K562 (cell line): ENCODE results near the gene TNFAIP1. TPM values are rescaled to one million over a fixed set of nuclear protein-coding genes. Genes with fewer than 3 reads are reported as not detected.

ENCODE experiments used
- CEBPZ ChIP-seq: fragments of 150-350 bp; IDR thresholded peaks from 2 replicates; pipeline ENCODE4 v1.6.1; 2014; ENCODE audit warnings: low read depth, mild to moderate bottlenecking, low read length, borderline replicate concordance
- E2F6 ChIP-seq, 2 experiments: IDR thresholded peaks; 2 replicates each; pipeline ENCODE4 v1.6.1; 2011; ENCODE audit warnings: borderline replicate concordance in 1 of 2, control low read depth in 1 of 2, low read depth in 1 of 2, low read length in 1 of 2, mild to moderate bottlenecking in 1 of 2, mixed read lengths in 1 of 2, moderate library complexity in 1 of 2; ENCODE audit not compliant: insufficient read depth in 1 of 2, insufficient read length in 1 of 2, poor library complexity in 1 of 2, severe bottlenecking in 1 of 2; ENCODE audit errors: extremely low read depth in 1 of 2
- ELF4 ChIP-seq: fragments of 450-650 bp; formaldehyde crosslinking; IDR thresholded peaks from 2 replicates; pipeline ENCODE4 v1.4.0; 2022; ENCODE audit warnings: missing genetic modification characterization
- ESRRA ChIP-seq: fragments of 450-650 bp; IDR thresholded peaks from 2 replicates; pipeline ENCODE4 v1.6.1; 2014; ENCODE audit warnings: low read depth, mild to moderate bottlenecking, moderate library complexity, borderline replicate concordance
- HDAC1 ChIP-seq, 2 experiments: fragments of 450-650 bp; IDR thresholded peaks; 2 replicates each; pipeline ENCODE4 v1.6.1; 2016 to 2017; ENCODE audit warnings: inconsistent platforms in 1 of 2, mild to moderate bottlenecking in 1 of 2, moderate library complexity in 1 of 2
- HES1 ChIP-seq: fragments of 450-650 bp; IDR thresholded peaks from 2 replicates; pipeline ENCODE4 v1.6.1; 2016; ENCODE audit warnings: low read depth, mild to moderate bottlenecking, moderate library complexity
- HMG20A ChIP-seq: fragments of 450-650 bp; formaldehyde crosslinking; conservative IDR thresholded peaks from 2 replicates; pipeline ENCODE4 v1.4.0; 2020; ENCODE audit warnings: mild to moderate bottlenecking, mixed read lengths
- MAZ ChIP-seq, 2 experiments: fragments of 450-650 bp in 1 of 2; sonication (generic) in 1 of 2; formaldehyde crosslinking; IDR thresholded peaks in 1 of 2; conservative IDR thresholded peaks in 1 of 2; 2 replicates each; pipeline versions ENCODE4 v1.4.0 to v1.5.0; 2020; ENCODE audit warnings: mild to moderate bottlenecking in 1 of 2, missing genetic modification reagents in 1 of 2
- NCOR1 ChIP-seq: fragments of 450-650 bp; IDR thresholded peaks from 2 replicates; pipeline ENCODE4 v1.6.1; 2016; ENCODE audit warnings: mild to moderate bottlenecking, moderate library complexity
- NFRKB ChIP-seq: fragments of 450-650 bp; IDR thresholded peaks from 2 replicates; pipeline ENCODE4 v1.6.1; 2016; ENCODE audit warnings: low read depth
- POLR2G ChIP-seq: fragments of 200-400 bp; formaldehyde crosslinking; IDR thresholded peaks from 2 replicates; pipeline ENCODE4 v1.6.1; 2017; ENCODE audit warnings: low read depth, mild to moderate bottlenecking, antibody characterized with exemption, low read length, moderate library complexity
- SMAD3 ChIP-seq: fragments of 450-650 bp; formaldehyde crosslinking; conservative IDR thresholded peaks from 2 replicates; pipeline ENCODE4 v1.4.0; 2020; ENCODE audit warnings: mild to moderate bottlenecking
- SMC3 ChIP-seq: conservative IDR thresholded peaks from 2 replicates; pipeline ENCODE4 v1.6.1; 2011; ENCODE audit warnings: low read depth, low read length, improper control_type of control experiment; ENCODE audit not compliant: insufficient read depth
- TEAD2 ChIP-seq: fragments of 450-650 bp; IDR thresholded peaks from 2 replicates; pipeline ENCODE4 v1.6.1; 2016; ENCODE audit warnings: missing genetic modification characterization, control low read depth, missing compliant biosample characterization
- ZNF224 ChIP-seq: sonication (generic); formaldehyde crosslinking; IDR thresholded peaks from 2 replicates; pipeline ENCODE4 v1.8.0; 2022; ENCODE audit warnings: mild to moderate bottlenecking, missing genetic modification reagents
- ZNF76 ChIP-seq: fragments of 250-450 bp; sonication (Bioruptor Pico); IDR thresholded peaks from 2 replicates; pipeline ENCODE4 v1.4.0; 2020; ENCODE audit warnings: mild to moderate bottlenecking, moderate library complexity, borderline replicate concordance
- polyA plus RNA-seq, 8 experiments: library from polyadenylated mRNA; depleted of rRNA in 4 of 8; stranded (reverse) in 5 of 8; unstranded in 3 of 8; fragments of >200 nt; fragmentation: Nextera tagmentation in 2 of 8; fragmentation: Illumina TruSeq in 1 of 8; extraction: Ambion mirVana in 2 of 8; extraction: Trizol in 1 of 8; gene quantifications; 2 replicates each; pipeline versions ENCODE4 v1.2.1 to v1.2.3, GENCODE V29; 2011 to 2014; ENCODE audit warnings: inconsistent platforms in 1 of 8, missing spikeins in 1 of 8
- total RNA-seq, 7 experiments: library from RNA; depleted of rRNA in 6 of 7; stranded (reverse); fragments of >200 nt in 6 of 7; fragmentation: Illumina TruSeq in 2 of 7; extraction: Trizol in 2 of 7; gene quantifications; 2 replicates each; pipeline versions ENCODE4 v1.2.1 to v1.2.3, GENCODE V29; 2011 to 2021; ENCODE audit warnings: low replicate concordance in 1 of 7
- TF ChIP-seq, protein P1 (sequence below): fragments of 450-650 bp; formaldehyde crosslinking; conservative IDR thresholded peaks from 2 replicates; pipeline ENCODE4 v1.4.0; 2022; ENCODE audit warnings: mild to moderate bottlenecking, missing genetic modification characterization
- TF ChIP-seq, protein P2 (sequence below): fragments of 250-450 bp; sonication (Bioruptor Pico); IDR thresholded peaks from 2 replicates; pipeline ENCODE4 v1.8.0; 2022; ENCODE audit warnings: moderate library complexity, mild to moderate bottlenecking, inconsistent platforms

TNFAIP1 gene
- total and polyA plus RNA-seq, 9 of the 15 experiments (the other 6 are each of a cell fraction or from before 2014, with no cell fraction given) = 2.1 to 20.1 (median 8.2) TPM

DNA sequence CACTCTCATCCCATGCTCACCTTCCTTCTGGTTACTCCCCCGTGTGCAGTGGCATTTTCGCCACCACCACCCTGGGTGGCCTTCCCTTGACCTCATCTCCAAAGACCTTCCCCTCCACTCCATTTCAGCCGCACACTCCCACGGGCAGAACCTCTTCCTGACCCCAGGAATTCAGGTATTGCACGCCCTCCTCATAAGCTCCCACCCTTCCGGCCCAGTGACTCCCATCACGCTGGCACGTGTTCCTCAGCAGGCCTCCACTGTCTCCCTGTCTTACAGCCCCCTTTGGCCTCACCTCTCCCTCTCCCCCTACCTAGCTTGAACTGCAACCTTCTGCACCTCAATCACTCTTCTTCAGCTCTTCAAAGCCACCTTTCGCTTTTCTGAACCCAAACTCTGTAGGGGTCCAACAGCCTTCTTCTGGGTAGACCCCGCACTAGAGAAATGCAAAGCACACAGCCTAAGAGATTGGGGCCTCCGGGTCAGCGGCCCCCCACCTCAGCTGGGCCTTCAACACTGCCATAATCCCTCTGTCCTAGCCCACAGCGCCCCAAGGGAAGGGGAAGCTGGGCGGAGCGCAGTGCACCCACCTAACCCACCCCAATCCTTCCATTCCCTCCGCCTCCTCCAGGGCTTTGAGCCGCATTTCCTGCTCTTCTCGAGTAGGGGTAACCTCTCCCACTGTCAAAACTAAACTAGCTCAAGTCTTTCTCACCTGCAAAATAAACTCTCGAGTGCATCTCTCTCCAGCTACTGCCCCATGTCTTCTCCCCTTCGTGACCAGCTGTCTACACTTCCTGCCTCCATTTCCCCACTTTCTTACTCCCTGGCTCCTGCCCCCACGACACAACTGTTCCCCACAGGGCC lies 18.2 kb upstream of the TNFAIP1 start (continued):
- TF ChIP-seq ZNF76 = no peak
- 0 out of 4 replicates have a peak, but pooled peaks of 1 of the 2 experiments have one; percentile 8 for TF ChIP-seq HDAC1 (IDR thresholded peaks at IDR 0.05)
- TF ChIP-seq ZNF224 (CRISPR knock-in tag) = no peak
- TF ChIP-seq MAZ (CRISPR knock-in tag; conservative IDR thresholded peaks at IDR 0.05 in 1 of 2, IDR thresholded peaks at IDR 0.05 in 1 of 2) = no peak
- TF ChIP-seq, protein P1, sequence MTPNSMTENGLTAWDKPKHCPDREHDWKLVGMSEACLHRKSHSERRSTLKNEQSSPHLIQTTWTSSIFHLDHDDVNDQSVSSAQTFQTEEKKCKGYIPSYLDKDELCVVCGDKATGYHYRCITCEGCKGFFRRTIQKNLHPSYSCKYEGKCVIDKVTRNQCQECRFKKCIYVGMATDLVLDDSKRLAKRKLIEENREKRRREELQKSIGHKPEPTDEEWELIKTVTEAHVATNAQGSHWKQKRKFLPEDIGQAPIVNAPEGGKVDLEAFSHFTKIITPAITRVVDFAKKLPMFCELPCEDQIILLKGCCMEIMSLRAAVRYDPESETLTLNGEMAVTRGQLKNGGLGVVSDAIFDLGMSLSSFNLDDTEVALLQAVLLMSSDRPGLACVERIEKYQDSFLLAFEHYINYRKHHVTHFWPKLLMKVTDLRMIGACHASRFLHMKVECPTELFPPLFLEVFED (CRISPR knock-in tag) = 0 out of 2 replicates have a peak, but pooled peaks have one; percentile 5
- peak in 1 of 2 experiments; percentile 52 for TF ChIP-seq E2F6 (IDR thresholded peaks at IDR 0.05; ENCODE audit: borderline replicate concordance in 1 of 2, extremely low read depth in 1 of 2, insufficient read depth in 1 of 2, insufficient read length in 1 of 2, low read depth in 1 of 2, low read length in 1 of 2, poor library complexity in 1 of 2, severe bottlenecking in 1 of 2)
- no peak for TF ChIP-seq ELF4 (CRISPR knock-in tag)
- no peak; the same call in 1 of the 2 replicates for TF ChIP-seq NFRKB
- no peak for TF ChIP-seq CEBPZ
- no peak for TF ChIP-seq HES1
- 0 out of 2 replicates have a peak, but pooled peaks have one; percentile 4 for TF ChIP-seq POLR2G
- no peak for TF ChIP-seq TEAD2 (tag)
- TF ChIP-seq, protein P2, sequence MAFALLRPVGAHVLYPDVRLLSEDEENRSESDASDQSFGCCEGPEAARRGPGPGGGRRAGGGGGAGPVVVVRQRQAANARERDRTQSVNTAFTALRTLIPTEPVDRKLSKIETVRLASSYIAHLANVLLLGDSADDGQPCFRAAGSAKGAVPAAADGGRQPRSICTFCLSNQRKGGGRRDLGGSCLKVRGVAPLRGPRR = no peak
- no peak for TF ChIP-seq SMAD3 (CRISPR knock-in tag)
- TF ChIP-seq ESRRA = peak; percentile 59; the same call in 1 of the 2 replicates
- TF ChIP-seq NCOR1 = 0 out of 2 replicates have a peak, but pooled peaks have one; percentile 16
- TF ChIP-seq SMC3 = no peak
- TF ChIP-seq HMG20A = no peak
